ES-I3 (cell line): ENCODE results near the gene ZNF445.
"Not testable (repeated sequence)": the region's sequence is repeated elsewhere in the genome, so short reads cannot be mapped to it uniquely, and the experiment has no call there.

Source experiments
- H3K36me3 ChIP-seq: 2 replicates; pipeline ENCODE4 v1.6.1; 2013; ENCODE audit warnings: mild to moderate bottlenecking, low read length, control low read depth, moderate library complexity; ENCODE audit not compliant: insufficient read depth
- H3K4me1 ChIP-seq: 2 replicates; pipeline ENCODE4 v1.6.1; 2013; ENCODE audit warnings: mild to moderate bottlenecking, control low read depth, low read length; ENCODE audit not compliant: insufficient read depth
- H3K9ac ChIP-seq: 2 replicates; pipeline ENCODE4 v1.6.1; 2013; ENCODE audit warnings: low read depth, mild to moderate bottlenecking, low read length, moderate library complexity
- H3K9me3 ChIP-seq: 2 replicates; pipeline ENCODE4 v1.6.1; 2013; ENCODE audit warnings: mild to moderate bottlenecking, low read length, moderate library complexity; ENCODE audit not compliant: control insufficient read depth, insufficient read depth

The ZNF445 gene

GRCh38 chr3:44499899-44500168 lies 22.4 kb upstream of the ZNF445 start:
- not testable (repeated sequence) for H3K9ac ChIP-seq, H3K4me1 ChIP-seq
- Histone ChIP-seq H3K36me3 (peaks cover 18% of the 10 kb centered on the region), H3K9me3 (peaks cover 27% of the 10 kb centered on the region)

DNA sequence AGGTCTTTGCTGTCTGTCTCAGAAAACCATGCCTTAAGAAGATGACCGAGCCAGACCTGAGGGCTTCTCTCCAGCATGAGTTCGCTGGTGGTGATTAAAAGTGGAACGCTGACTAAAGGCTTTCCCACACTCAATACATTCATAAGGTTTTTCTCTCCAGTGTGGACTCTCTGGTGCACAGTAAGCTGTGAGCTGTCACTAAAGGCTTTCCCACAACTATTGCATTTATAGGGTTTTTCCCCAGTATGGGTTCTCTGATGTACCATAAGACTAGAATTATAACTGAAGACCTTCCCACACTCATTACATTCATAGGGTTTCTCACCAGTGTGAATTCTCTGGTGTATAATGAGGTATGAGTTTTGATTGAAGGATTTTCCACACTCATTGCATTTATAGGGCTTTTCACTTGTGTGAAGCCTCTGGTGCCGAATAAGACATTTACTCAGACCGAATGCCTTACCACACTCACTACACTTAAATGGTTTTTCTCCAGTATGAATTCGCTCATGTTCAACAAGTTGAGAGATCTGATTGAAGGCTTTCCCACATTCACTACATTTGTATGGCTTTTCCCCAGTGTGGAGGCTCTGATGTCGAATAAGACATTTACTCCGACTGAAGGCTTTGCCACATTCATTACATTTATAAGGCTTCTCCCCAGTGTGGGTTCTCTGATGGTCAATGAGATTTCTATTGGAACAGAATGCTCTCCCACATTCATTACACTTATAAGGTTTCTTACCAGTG lies 21.9 kb upstream of the ZNF445 start:
- H3K36me3 ChIP-seq: peaks cover 18% of the 10 kb centered on the region
- H3K4me1 ChIP-seq: no peaks in the 10 kb centered on the region
- peaks cover 27% of the 10 kb centered on the region for H3K9me3 ChIP-seq
- no peak overlapping the region for H3K9ac ChIP-seq

GRCh38 chr3:44495636-44496415 lies 18.4 kb upstream of the ZNF445 start:
- Histone ChIP-seq H3K36me3 (peaks cover 17% of the 10 kb centered on the region; the same call in 1 of the 2 replicates), H3K9me3 (peaks cover 24% of the 10 kb centered on the region), H3K4me1 (no peaks in the 10 kb centered on the region), H3K9ac (no peak overlapping the region)

DNA sequence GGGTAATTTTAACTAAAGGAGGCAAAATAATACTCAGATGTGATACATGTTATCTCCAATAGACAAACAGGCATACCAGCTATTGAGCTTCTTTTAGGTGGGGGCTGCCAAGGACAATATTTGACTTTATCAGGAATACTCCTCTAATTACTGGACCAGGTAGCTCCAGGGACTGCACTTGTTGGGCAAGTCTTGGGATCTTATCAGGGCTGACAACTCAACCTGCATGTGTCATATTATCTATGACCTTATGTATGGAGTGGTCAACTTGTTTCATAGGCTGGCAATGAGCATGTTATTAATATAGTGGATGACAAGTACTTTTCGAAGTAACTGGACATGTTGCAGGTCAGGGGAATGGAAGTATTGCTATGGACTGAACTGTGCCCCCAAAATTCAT lies 15.0 kb upstream of the ZNF445 start:
- Histone ChIP-seq H3K9me3 (peaks cover 7% of the 10 kb centered on the region; the same call in 1 of the 2 replicates), H3K36me3 (0 out of 2 replicates have a peak, but pooled peaks cover 3% of the 10 kb centered on the region), H3K9ac (no peak overlapping the region), H3K4me1 (no peaks in the 10 kb centered on the region)

GRCh38 chr3:44482721-44483120 lies 5.3 kb upstream of the ZNF445 start:
- Histone ChIP-seq H3K9ac (no peak overlapping the region), H3K36me3 (no peaks in the 10 kb centered on the region), H3K4me1 (no peaks in the 10 kb centered on the region), H3K9me3 (peaks cover 6% of the 10 kb centered on the region; the same call in 1 of the 2 replicates)

DNA sequence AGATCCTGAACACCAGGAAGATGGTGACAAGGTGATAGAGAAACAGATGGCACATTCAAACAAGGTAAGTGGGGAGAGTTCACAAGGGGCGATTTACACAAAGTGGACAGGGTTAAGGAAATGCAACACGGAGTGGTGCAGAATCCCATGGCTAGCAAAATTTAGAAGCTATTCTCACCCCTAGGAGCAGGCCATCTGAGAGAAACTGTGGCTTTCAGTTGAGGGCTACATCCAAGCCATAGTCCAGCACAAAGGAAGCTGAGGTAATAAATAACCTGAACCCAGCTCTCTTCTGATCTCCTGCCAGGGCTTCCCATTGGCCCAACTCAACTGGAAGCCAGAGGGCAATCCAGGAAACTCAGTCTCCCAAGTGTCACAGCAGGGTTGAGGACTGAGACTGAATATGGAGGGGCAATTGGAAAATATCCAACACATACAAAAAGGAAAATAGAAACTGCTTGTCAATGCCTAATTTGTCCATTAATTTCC lies 1.2 kb upstream of the ZNF445 start:
- H3K4me1 ChIP-seq: no peaks in the 10 kb centered on the region
- H3K9me3 ChIP-seq: no peaks in the 10 kb centered on the region
- no peak overlapping the region for H3K9ac ChIP-seq
- H3K36me3 ChIP-seq: no peaks in the 10 kb centered on the region

DNA sequence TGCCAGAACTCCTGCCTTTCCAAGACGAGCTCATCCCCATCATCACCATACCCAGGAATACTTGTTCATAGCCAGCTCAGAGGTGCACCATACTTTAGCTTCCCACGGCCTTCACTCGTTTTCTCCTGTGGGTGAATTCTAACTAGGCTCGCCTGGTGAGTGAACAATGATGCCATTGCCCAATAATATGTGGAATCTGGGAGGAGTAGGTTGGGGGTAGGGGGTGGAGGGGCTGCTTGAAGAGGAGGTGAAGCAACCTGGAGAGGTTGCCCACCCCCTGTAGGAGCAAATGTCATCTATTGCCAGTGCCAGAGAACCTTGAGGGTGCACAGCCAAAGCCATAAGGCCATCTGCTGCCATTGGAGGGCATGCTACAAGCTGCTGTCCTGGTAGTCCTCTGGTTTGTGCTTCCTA lies 592 bp upstream of the ZNF445 start:
- Histone ChIP-seq H3K36me3 (no peaks in the 10 kb centered on the region), H3K4me1 (no peaks in the 10 kb centered on the region), H3K9me3 (no peaks in the 10 kb centered on the region), H3K9ac (peak overlapping the region; percentile 64)

DNA sequence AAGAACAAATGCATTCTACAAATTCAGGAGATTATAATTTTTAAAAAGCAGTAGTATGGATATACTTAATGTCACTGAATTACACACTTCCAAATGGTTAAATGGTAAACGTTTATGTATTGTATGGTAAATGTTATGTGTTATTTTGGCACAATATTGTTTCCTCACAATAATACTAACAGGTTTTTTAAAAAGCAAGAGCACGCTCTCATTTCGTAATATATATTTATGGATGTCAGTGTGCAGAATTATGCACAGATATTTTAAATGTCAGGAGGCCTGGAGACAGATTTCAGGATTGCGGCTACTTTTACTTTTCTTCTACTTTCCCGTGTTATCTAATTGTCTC lies 533 bp downstream of the ZNF445 start:
- H3K9me3 ChIP-seq: no peaks in the 10 kb centered on the region
- no peaks in the 10 kb centered on the region for H3K4me1 ChIP-seq
- H3K36me3 ChIP-seq: no peaks in the 10 kb centered on the region
- peak overlapping the region; percentile 64 for H3K9ac ChIP-seq

DNA sequence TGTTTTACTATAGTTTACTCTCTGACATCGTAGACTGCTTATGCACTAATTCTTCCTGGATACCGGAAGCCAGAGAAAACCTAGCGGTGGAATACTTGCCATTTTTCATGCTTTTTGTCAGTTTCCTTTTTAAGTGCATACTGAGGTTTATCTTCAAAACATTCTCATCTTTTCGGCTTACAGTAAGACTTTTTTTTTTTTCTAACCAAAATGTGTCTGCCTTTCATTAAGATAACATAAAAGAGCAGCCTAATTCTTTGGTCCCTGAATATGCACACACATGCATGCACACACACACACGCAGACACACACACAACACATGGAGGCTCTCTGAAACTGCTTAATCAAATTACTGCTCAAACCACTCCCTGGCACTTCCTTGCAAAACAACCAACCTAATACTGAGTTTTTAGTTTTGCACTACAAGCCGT lies 1.3 kb downstream of the ZNF445 start:
- peak overlapping the region; percentile 64; the same call in 1 of the 2 replicates for H3K9ac ChIP-seq
- H3K36me3 ChIP-seq: no peaks in the 10 kb centered on the region
- no peaks in the 10 kb centered on the region for H3K4me1 ChIP-seq
- H3K9me3 ChIP-seq: no peaks in the 10 kb centered on the region

- not testable (repeated sequence) for H3K9me3 ChIP-seq, H3K4me1 ChIP-seq, H3K9ac ChIP-seq, H3K36me3 ChIP-seq
Observed at GRCh38 chr3:44474886-44475285, 2.6 kb downstream of the ZNF445 start.

GRCh38 chr3:44470430-44470829 lies 7.0 kb downstream of the ZNF445 start:
- Histone ChIP-seq H3K36me3 (no peaks in the 10 kb centered on the region; the same call in 1 of the 2 replicates), H3K9me3 (no peaks in the 10 kb centered on the region), H3K9ac (no peak overlapping the region), H3K4me1 (peaks cover 8% of the 10 kb centered on the region; the same call in 1 of the 2 replicates)

GRCh38 chr3:44469914-44470313 lies 7.6 kb downstream of the ZNF445 start:
- Histone ChIP-seq H3K4me1 (peaks cover 8% of the 10 kb centered on the region; the same call in 1 of the 2 replicates), H3K9ac (no peak overlapping the region), H3K9me3 (no peaks in the 10 kb centered on the region), H3K36me3 (no peaks in the 10 kb centered on the region; the same call in 1 of the 2 replicates)

- peaks cover 3% of the 10 kb centered on the region for H3K36me3 ChIP-seq
- H3K9ac ChIP-seq: no peak overlapping the region
Observed at GRCh38 chr3:44468572-44469520, 8.6 kb downstream of the ZNF445 start.

DNA sequence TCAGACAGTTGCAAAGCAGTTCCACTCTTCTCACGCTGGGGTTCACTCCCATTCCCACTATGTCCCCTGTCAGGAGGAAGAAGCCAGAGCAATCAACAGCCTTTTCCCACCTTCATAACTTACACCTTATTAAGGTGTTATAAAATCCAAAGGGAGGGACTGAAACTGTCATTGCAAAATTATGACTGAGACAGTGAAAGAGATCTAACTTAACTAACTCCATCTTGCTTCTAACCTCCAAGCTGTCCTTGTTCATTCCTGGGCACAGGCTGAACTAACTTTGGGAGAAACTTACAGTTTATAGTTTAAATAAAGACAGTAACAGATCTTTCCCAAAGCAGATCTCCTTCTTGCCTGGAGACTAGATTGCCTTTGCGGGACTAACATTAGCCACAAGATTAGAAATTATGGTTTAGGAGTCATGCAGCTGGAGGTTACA lies 9.4 kb downstream of the ZNF445 start:
- not testable (repeated sequence) for H3K36me3 ChIP-seq, H3K9ac ChIP-seq, H3K9me3 ChIP-seq, H3K4me1 ChIP-seq

More at GRCh38 chr3:44468572-44469520, 8.6 kb downstream of the ZNF445 start:
- Histone ChIP-seq H3K9me3 (no peaks in the 10 kb centered on the region), H3K4me1 (peaks cover 8% of the 10 kb centered on the region; the same call in 1 of the 2 replicates)
